Esophagus muscularis mucosa (tissue), 2 donors: Measurements from ENCODE around the gene SYNPO2.

ENCODE experiments used
- EP300 ChIP-seq: sonication (generic); formaldehyde crosslinking; IDR thresholded peaks from one replicate; pipeline ENCODE4 v1.6.1; 2017; ENCODE audit warnings: antibody characterized with exemption
- POLR2A ChIP-seq: fragments of 450-650 bp; IDR thresholded peaks from one replicate; pipeline ENCODE4 v1.6.1; 2017; ENCODE audit warnings: antibody characterized with exemption, moderate library complexity, mild to moderate bottlenecking, low read depth

DNA sequence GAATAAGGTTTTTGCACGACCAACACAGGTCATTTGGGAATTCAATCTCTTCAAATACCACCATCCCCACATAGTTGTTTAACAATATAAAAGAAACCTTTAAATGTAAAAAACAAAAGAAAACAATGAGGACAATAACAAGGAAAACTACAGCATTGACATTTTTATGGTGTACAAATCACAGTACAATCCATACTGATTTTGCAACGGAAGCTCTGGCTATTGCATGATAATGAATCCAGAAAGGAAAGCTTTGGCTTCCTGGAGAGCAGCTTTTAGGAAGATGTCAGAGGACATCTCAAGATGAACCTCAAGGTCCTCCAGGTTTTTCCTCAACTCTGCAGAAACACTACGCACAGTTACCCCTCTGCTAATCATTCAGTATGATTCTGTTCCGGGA is 135.4 kb downstream of the SYNPO2 start:
- no peak for TF ChIP-seq EP300
- no peak for TF ChIP-seq POLR2A
